Parathyroid adenoma (tissue), 2 donors: ENCODE measurements around the gene JMJD4.

Experiments
- H2AFZ ChIP-seq: fragments of 300-600 bp; sonication (generic); one replicate; pipeline ENCODE4 v1.7.0; 2017; ENCODE audit warnings: antibody characterized with exemption, mild to moderate bottlenecking
- H3K27ac ChIP-seq: fragments of 300-600 bp; sonication (generic); one replicate; pipeline ENCODE4 v1.7.0; 2017
- H3K27me3 ChIP-seq: fragments of 300-600 bp; sonication (generic); one replicate; pipeline ENCODE4 v1.7.0; 2017; ENCODE audit warnings: low read length; ENCODE audit not compliant: control insufficient read depth, insufficient read depth
- H3K36me3 ChIP-seq: fragments of 300-600 bp; sonication (generic); one replicate; pipeline ENCODE4 v1.7.0; 2017; ENCODE audit warnings: low read length; ENCODE audit not compliant: control insufficient read depth, insufficient read depth
- H3K4me1 ChIP-seq: fragments of 300-600 bp; sonication (generic); one replicate; pipeline ENCODE4 v1.7.0; 2017; ENCODE audit warnings: control low read depth
- H3K4me2 ChIP-seq: fragments of 300-600 bp; sonication (generic); one replicate; pipeline ENCODE4 v1.7.0; 2017; ENCODE audit warnings: low read length
- H3K4me3 ChIP-seq: fragments of 300-600 bp; sonication (generic); one replicate; pipeline ENCODE4 v1.7.0; 2017; ENCODE audit warnings: low read depth, low read length
- H3K79me2 ChIP-seq: fragments of 300-600 bp; sonication (generic); one replicate; pipeline ENCODE4 v1.7.0; 2017; ENCODE audit warnings: control low read depth
- H3K9ac ChIP-seq: fragments of 300-600 bp; sonication (generic); one replicate; pipeline ENCODE4 v1.7.0; 2017; ENCODE audit warnings: mild to moderate bottlenecking
- H3K9me3 ChIP-seq: fragments of 300-600 bp; sonication (generic); one replicate; pipeline ENCODE4 v1.7.0; 2017; ENCODE audit warnings: low read length; ENCODE audit not compliant: control insufficient read depth
- CTCF ChIP-seq: fragments of 300-600 bp; sonication (generic); IDR thresholded peaks from one replicate; pipeline ENCODE4 v1.7.0; 2017; ENCODE audit warnings: antibody characterized with exemption, mild to moderate bottlenecking
- donor health status: primary hyperparathyroidism.

Gene JMJD4

GRCh38 chr1:227769047-227769935 lies 34.2 kb upstream of the JMJD4 start:
- no peaks in the 10 kb centered on the region for H3K9me3 ChIP-seq
- no peak overlapping the region for H3K27ac ChIP-seq
- H3K36me3 ChIP-seq: no peaks in the 10 kb centered on the region

GRCh38 chr1:227768640-227769039 lies 33.5 kb upstream of the JMJD4 start:
- H3K9ac ChIP-seq: no peak overlapping the region
- TF ChIP-seq CTCF: no peak
- H3K4me3 ChIP-seq: no peak overlapping the region
- no peaks in the 10 kb centered on the region for H3K9me3 ChIP-seq
- H2AFZ ChIP-seq: no peak overlapping the region
- no peaks in the 10 kb centered on the region for H3K79me2 ChIP-seq
- no peaks in the 10 kb centered on the region for H3K36me3 ChIP-seq
- no peak overlapping the region for H3K4me2 ChIP-seq
- no peaks in the 10 kb centered on the region for H3K4me1 ChIP-seq
- H3K27me3 ChIP-seq: no peaks in the 10 kb centered on the region
- H3K27ac ChIP-seq: no peak overlapping the region

More at GRCh38 chr1:227769047-227769935, 34.2 kb upstream of the JMJD4 start:
- H3K9ac ChIP-seq: no peak overlapping the region
- no peak for TF ChIP-seq CTCF
- H2AFZ ChIP-seq: no peak overlapping the region
- H3K4me3 ChIP-seq: no peak overlapping the region
- H3K27me3 ChIP-seq: no peaks in the 10 kb centered on the region
- H3K4me2 ChIP-seq: no peak overlapping the region
- H3K4me1 ChIP-seq: no peaks in the 10 kb centered on the region
- no peaks in the 10 kb centered on the region for H3K79me2 ChIP-seq

GRCh38 chr1:227768125-227768439 lies 33.0 kb upstream of the JMJD4 start:
- no peaks in the 10 kb centered on the region for H3K9me3 ChIP-seq
- peaks cover 2% of the 10 kb centered on the region for H3K79me2 ChIP-seq
- H3K36me3 ChIP-seq: no peaks in the 10 kb centered on the region

GRCh38 chr1:227767401-227768124 lies 32.5 kb upstream of the JMJD4 start:
- Histone ChIP-seq H3K36me3 (no peaks in the 10 kb centered on the region), H3K9ac (no peak overlapping the region), H3K4me1 (no peaks in the 10 kb centered on the region), H3K4me2 (no peak overlapping the region), H3K9me3 (no peaks in the 10 kb centered on the region), H2AFZ (no peak overlapping the region), H3K27me3 (no peaks in the 10 kb centered on the region), H3K79me2 (peaks cover 3% of the 10 kb centered on the region), H3K27ac (no peak overlapping the region), H3K4me3 (no peak overlapping the region)
- no peak for TF ChIP-seq CTCF

More at GRCh38 chr1:227768125-227768439, 33.0 kb upstream of the JMJD4 start:
- Histone ChIP-seq H3K9ac (no peak overlapping the region), H3K4me3 (no peak overlapping the region), H3K27me3 (no peaks in the 10 kb centered on the region), H3K4me2 (no peak overlapping the region), H3K27ac (no peak overlapping the region), H2AFZ (no peak overlapping the region), H3K4me1 (no peaks in the 10 kb centered on the region)
- no peak for TF ChIP-seq CTCF
